OCI-LY1 (cell line): ENCODE results near the gene BMPR1B.

Experiments used
- H2AFZ ChIP-seq: fragments of 200-600 bp; sonication (generic), shearing (Covaris generic); 2 replicates; pipeline ENCODE4 v1.6.0; 2014; ENCODE audit warnings: antibody characterized with exemption, mild to moderate bottlenecking, low read length
- H3F3A ChIP-seq: fragments of 200-600 bp; sonication (generic), shearing (Covaris generic); 2 replicates; pipeline ENCODE4 v1.6.0; 2014; ENCODE audit warnings: mild to moderate bottlenecking, antibody characterized with exemption, low read length, moderate library complexity; ENCODE audit not compliant: insufficient read depth
- H3K27ac ChIP-seq: fragments of 200-600 bp; sonication (generic); 2 replicates; pipeline ENCODE4 v1.5.1; 2014; ENCODE audit warnings: low read length, mixed run types, mild to moderate bottlenecking, low read depth; ENCODE audit not compliant: poor library complexity, severe bottlenecking
- H3K27me3 ChIP-seq: fragments of 200-600 bp; sonication (generic); 2 replicates; pipeline ENCODE4 v1.6.0; 2014; ENCODE audit warnings: antibody characterized with exemption, mild to moderate bottlenecking, low read length, moderate library complexity; ENCODE audit not compliant: insufficient read depth
- H3K36me3 ChIP-seq: fragments of 200-600 bp; sonication (generic); 2 replicates; pipeline ENCODE4 v1.6.1; 2014; ENCODE audit warnings: mild to moderate bottlenecking, antibody characterized with exemption, low read length, moderate library complexity, mixed read lengths; ENCODE audit not compliant: insufficient read depth
- H3K4me1 ChIP-seq: fragments of 200-600 bp; sonication (generic); 2 replicates; pipeline ENCODE4 v1.5.1; 2014; ENCODE audit warnings: mild to moderate bottlenecking, low read length, moderate library complexity; ENCODE audit not compliant: insufficient read depth, severe bottlenecking
- H3K4me2 ChIP-seq: fragments of 200-600 bp; sonication (generic), shearing (Covaris generic); 2 replicates; pipeline ENCODE4 v1.6.1; 2014; ENCODE audit warnings: low read length
- H3K4me3 ChIP-seq: fragments of 200-600 bp; sonication (generic); 2 replicates; pipeline ENCODE4 v1.5.1; 2014; ENCODE audit warnings: low read length, low read depth, mild to moderate bottlenecking, mixed read lengths; ENCODE audit not compliant: poor library complexity, severe bottlenecking
- H3K79me2 ChIP-seq: fragments of 200-600 bp; shearing (Covaris generic); 2 replicates; pipeline ENCODE4 v1.6.1; 2016; ENCODE audit warnings: mixed run types, low read length, mixed read lengths; ENCODE audit not compliant: insufficient read depth
- H3K9ac ChIP-seq: fragments of 200-600 bp; sonication (generic), shearing (Covaris generic); 2 replicates; pipeline ENCODE4 v1.6.1; 2014; ENCODE audit warnings: mild to moderate bottlenecking, low read length, mixed read lengths
- H3K9me2 ChIP-seq: fragments of 200-600 bp; sonication (generic), shearing (Covaris generic); 2 replicates; pipeline ENCODE4 v1.6.1; 2014; ENCODE audit warnings: low read depth, mild to moderate bottlenecking, low read length, mixed read lengths
- H3K9me3 ChIP-seq: fragments of 200-600 bp; shearing (Covaris generic); 2 replicates; pipeline ENCODE4 v1.6.1; 2014; ENCODE audit warnings: low read length, mixed read lengths
- H4K20me1 ChIP-seq: fragments of 200-600 bp; sonication (generic), shearing (Covaris generic); 2 replicates; pipeline ENCODE4 v1.6.0; 2016; ENCODE audit warnings: mild to moderate bottlenecking, low read length; ENCODE audit not compliant: insufficient read depth
- EZH2 ChIP-seq: fragments of 200-600 bp; sonication (generic), shearing (Covaris generic); IDR thresholded peaks from 2 replicates; pipeline ENCODE4 v1.8.0; 2017; ENCODE audit warnings: borderline replicate concordance, mixed run types, mild to moderate bottlenecking, antibody characterized with exemption, low read length, moderate library complexity, mixed read lengths
- TF ChIP-seq, protein P1 (sequence below): fragments of 200-600 bp; sonication (generic), shearing (Covaris generic); IDR thresholded peaks from 2 replicates; pipeline ENCODE4 v1.5.1; 2017; ENCODE audit warnings: mild to moderate bottlenecking, antibody characterized with exemption, low read length, moderate library complexity, mixed read lengths

The BMPR1B gene

DNA sequence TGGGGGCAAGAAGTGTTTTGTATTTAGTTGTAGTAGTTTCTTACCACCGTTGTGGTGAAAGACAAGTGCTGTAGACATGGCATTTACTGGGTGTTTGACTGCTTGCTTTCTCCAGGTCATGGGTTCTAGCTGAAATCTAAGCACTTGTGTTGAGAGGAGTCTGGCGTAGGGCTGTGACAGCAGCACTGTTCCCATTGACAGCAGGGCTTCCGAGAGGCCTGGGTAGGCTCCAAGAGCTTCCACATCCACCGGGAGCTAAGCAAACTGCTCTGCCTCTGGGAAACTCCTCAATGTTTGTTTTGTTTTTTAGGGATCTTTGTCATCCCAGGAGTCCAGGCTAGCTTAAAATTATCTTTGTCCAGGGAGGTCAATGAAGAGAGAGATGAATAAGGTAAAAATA, 44.3 kb downstream of the BMPR1B start:
- Histone ChIP-seq H2AFZ (no peak overlapping the region), H3F3A (no peaks in the 10 kb centered on the region), H3K27me3 (no peaks in the 10 kb centered on the region), H3K4me1 (no peaks in the 10 kb centered on the region), H3K4me2 (no peak overlapping the region), H3K27ac (no peak overlapping the region), H3K9ac (no peak overlapping the region), H3K4me3 (no peak overlapping the region), H3K79me2 (no peaks in the 10 kb centered on the region), H3K9me2 (no peaks in the 10 kb centered on the region), H4K20me1 (no peaks in the 10 kb centered on the region), H3K9me3 (no peaks in the 10 kb centered on the region), H3K36me3 (no peaks in the 10 kb centered on the region)
- TF ChIP-seq EZH2 = no peak
- TF ChIP-seq, protein P1, sequence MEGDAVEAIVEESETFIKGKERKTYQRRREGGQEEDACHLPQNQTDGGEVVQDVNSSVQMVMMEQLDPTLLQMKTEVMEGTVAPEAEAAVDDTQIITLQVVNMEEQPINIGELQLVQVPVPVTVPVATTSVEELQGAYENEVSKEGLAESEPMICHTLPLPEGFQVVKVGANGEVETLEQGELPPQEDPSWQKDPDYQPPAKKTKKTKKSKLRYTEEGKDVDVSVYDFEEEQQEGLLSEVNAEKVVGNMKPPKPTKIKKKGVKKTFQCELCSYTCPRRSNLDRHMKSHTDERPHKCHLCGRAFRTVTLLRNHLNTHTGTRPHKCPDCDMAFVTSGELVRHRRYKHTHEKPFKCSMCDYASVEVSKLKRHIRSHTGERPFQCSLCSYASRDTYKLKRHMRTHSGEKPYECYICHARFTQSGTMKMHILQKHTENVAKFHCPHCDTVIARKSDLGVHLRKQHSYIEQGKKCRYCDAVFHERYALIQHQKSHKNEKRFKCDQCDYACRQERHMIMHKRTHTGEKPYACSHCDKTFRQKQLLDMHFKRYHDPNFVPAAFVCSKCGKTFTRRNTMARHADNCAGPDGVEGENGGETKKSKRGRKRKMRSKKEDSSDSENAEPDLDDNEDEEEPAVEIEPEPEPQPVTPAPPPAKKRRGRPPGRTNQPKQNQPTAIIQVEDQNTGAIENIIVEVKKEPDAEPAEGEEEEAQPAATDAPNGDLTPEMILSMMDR = no peak

DNA sequence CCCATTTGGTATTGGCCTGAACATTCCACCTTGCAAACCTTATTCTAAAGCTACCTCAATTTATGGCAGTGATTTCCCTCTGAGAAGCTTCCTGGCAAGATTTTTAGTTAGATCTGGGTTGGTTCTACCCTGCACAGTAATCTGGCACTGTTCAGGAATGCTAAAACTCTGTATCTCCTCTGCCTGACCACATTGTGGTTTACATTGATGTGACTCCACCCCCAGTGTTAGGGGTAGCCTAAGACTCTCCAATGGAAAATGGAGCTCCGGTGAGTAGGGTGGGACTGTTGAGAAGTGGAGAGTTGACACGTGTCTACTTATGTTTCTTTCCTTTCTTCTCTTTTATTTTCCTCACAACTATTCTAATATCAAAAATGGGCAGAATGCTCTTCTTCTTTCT, 45.4 kb downstream of the BMPR1B start:
- Histone ChIP-seq H3K36me3 (no peaks in the 10 kb centered on the region), H3K27me3 (no peaks in the 10 kb centered on the region), H2AFZ (no peak overlapping the region), H3K27ac (no peak overlapping the region), H3K9me3 (no peaks in the 10 kb centered on the region), H3K4me1 (no peaks in the 10 kb centered on the region), H3K4me2 (no peak overlapping the region), H3K9me2 (no peaks in the 10 kb centered on the region), H3F3A (no peaks in the 10 kb centered on the region), H3K9ac (no peak overlapping the region), H3K4me3 (no peak overlapping the region), H3K79me2 (no peaks in the 10 kb centered on the region), H4K20me1 (no peaks in the 10 kb centered on the region)
- TF ChIP-seq EZH2 = no peak
- TF ChIP-seq, protein P1 = no peak

DNA sequence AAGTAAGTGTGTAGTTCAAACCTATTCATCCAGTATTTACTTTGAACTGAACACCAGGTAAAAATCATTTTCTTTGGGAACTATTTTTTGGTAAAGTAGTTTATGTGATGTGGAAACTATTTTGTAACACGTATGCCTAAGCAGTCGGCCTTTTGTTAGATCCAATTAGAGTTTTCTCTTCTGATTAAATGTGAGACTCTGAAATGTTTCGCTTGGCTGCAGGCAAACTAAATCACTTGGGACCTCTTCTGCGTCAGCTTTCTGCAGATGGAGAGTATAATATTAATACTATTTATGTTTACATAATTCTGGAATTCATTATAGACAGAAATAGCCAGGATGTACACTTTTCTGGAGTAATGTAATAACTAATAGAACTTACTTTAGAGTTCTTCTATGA, 46.9 kb downstream of the BMPR1B start:
- Histone ChIP-seq H3K27me3 (no peaks in the 10 kb centered on the region), H2AFZ (no peak overlapping the region), H3K9ac (no peak overlapping the region), H3K9me2 (no peaks in the 10 kb centered on the region), H3K4me1 (no peaks in the 10 kb centered on the region), H3K4me3 (no peak overlapping the region), H3K9me3 (no peaks in the 10 kb centered on the region), H3K79me2 (no peaks in the 10 kb centered on the region), H3K27ac (no peak overlapping the region), H3K36me3 (no peaks in the 10 kb centered on the region), H3F3A (no peaks in the 10 kb centered on the region), H4K20me1 (no peaks in the 10 kb centered on the region), H3K4me2 (no peak overlapping the region)
- TF ChIP-seq, protein P1 = no peak
- no peak for TF ChIP-seq EZH2
